ENCODE results near the gene PRAMEF9.
"Not testable (repeated sequence)": the region's sequence is repeated elsewhere in the genome, so short reads cannot be mapped to it uniquely, and the experiment has no call there.

- not testable (repeated sequence) for TF ChIP-seq CTCF, EP300, POLR2A (IDR thresholded peaks at IDR 0.05)
Observed at GRCh38 chr1:13165531-13165930, 6.1 kb upstream of the PRAMEF9 start, which contains the start of gene HNRNPCL4.
